PC-9 (cell line): Measurements from ENCODE around the gene ALCAM. TPM values are rescaled to one million over a fixed set of nuclear protein-coding genes. Genes with fewer than 3 reads are reported as not detected.

ENCODE experiments used
- BruUV-seq: library from RNA; stranded (reverse); fragments of 400-500 nt; replicated peaks from 2 replicates; lab custom pipeline; 2021; lab: Mats Ljungman, UMichigan
- CTCF ChIA-PET: fragments of 300-600 bp; sonication (Branson Sonifier 250); formaldehyde crosslinking; loops from one replicate; lab custom pipeline; 2022; ENCODE audit warnings: antibody characterized with exemption; lab: Charles Lee
- POLR2A ChIA-PET: fragments of 300-600 bp; sonication (Branson Sonifier 250); formaldehyde crosslinking; loops from one replicate; lab custom pipeline; 2022; ENCODE audit warnings: antibody characterized with exemption; ENCODE audit not compliant: unreplicated experiment; lab: Charles Lee
- DNase-seq, 2 experiments: peaks; one replicate each; pipeline versions ENCODE4 v3.0.0 to v3.0.0-alpha.2; 2015 to 2022; ENCODE audit warnings: mixed read lengths in 1 of 2
- H2AFZ ChIP-seq: fragments of 200-600 bp; sonication (generic); 2 replicates; pipeline ENCODE4 v1.8.1; 2017; ENCODE audit warnings: antibody characterized with exemption
- H3F3A ChIP-seq: fragments of 200-600 bp; sonication (generic); 2 replicates; pipeline ENCODE4 v1.8.1; 2017; ENCODE audit warnings: antibody characterized with exemption, mild to moderate bottlenecking, low read depth; ENCODE audit not compliant: insufficient read depth
- H3K27ac ChIP-seq: fragments of 200-600 bp; sonication (generic); 2 replicates; pipeline ENCODE4 v1.6.1; 2016; ENCODE audit warnings: mixed run types
- H3K27me3 ChIP-seq: fragments of 200-600 bp; sonication (generic); 2 replicates; pipeline ENCODE4 v1.6.1; 2016; ENCODE audit warnings: low read depth, mixed run types; ENCODE audit not compliant: insufficient read depth
- H3K36me3 ChIP-seq: fragments of 200-600 bp; sonication (generic); 2 replicates; pipeline ENCODE4 v1.6.1; 2016; ENCODE audit warnings: low read depth, mixed run types
- H3K4me1 ChIP-seq: fragments of 200-600 bp; sonication (generic); replicated peaks from 2 replicates; pipeline ENCODE4 v1.6.1; 2016; ENCODE audit warnings: mixed run types; ENCODE audit not compliant: insufficient read depth
- H3K4me2 ChIP-seq: fragments of 200-600 bp; sonication (generic); 2 replicates; pipeline ENCODE4 v1.6.1; 2017; ENCODE audit warnings: mixed run types
- H3K4me3 ChIP-seq: fragments of 200-600 bp; sonication (generic); 2 replicates; pipeline ENCODE4 v1.6.1; 2016; ENCODE audit warnings: mixed run types
- H3K79me2 ChIP-seq: fragments of 200-600 bp; sonication (generic); 2 replicates; pipeline ENCODE4 v1.6.1; 2017; ENCODE audit warnings: low read depth, mixed run types
- H3K9me2 ChIP-seq: fragments of 200-600 bp; sonication (generic); 2 replicates; pipeline ENCODE4 v1.8.1; 2017; ENCODE audit warnings: mild to moderate bottlenecking; ENCODE audit not compliant: insufficient read depth
- H3K9me3 ChIP-seq: fragments of 200-600 bp; sonication (generic); 2 replicates; pipeline ENCODE4 v1.8.1; 2016; ENCODE audit warnings: low read depth; ENCODE audit not compliant: insufficient read depth
- H4K20me1 ChIP-seq: fragments of 200-600 bp; sonication (generic); 2 replicates; pipeline ENCODE4 v1.8.1; 2017; ENCODE audit not compliant: insufficient read depth
- EZH2 ChIP-seq: fragments of 200-600 bp; sonication (generic); IDR thresholded peaks from 2 replicates; pipeline ENCODE4 v1.8.0; 2017; ENCODE audit warnings: antibody characterized with exemption, low read depth
- intact Hi-C: fragments of 100-400 bp; cut with micrococcal nuclease; formaldehyde crosslinking; loops from one replicate; pipeline ENCODE4 v1.10.0; 2022; ENCODE audit not compliant: unreplicated experiment
- total RNA-seq: library from RNA; stranded (reverse); gene quantifications from 2 replicates; pipeline ENCODE4 v1.2.3, GENCODE V29; 2021
- TF ChIP-seq, protein P1 (sequence below): fragments of 200-600 bp; sonication (generic); conservative IDR thresholded peaks from 2 replicates; pipeline ENCODE4 v1.6.1; 2017; ENCODE audit warnings: mixed run types, antibody characterized with exemption, mild to moderate bottlenecking, moderate library complexity

Gene ALCAM
- total RNA-seq, 1 experiment from 2014 or later, result 132 TPM

DNA sequence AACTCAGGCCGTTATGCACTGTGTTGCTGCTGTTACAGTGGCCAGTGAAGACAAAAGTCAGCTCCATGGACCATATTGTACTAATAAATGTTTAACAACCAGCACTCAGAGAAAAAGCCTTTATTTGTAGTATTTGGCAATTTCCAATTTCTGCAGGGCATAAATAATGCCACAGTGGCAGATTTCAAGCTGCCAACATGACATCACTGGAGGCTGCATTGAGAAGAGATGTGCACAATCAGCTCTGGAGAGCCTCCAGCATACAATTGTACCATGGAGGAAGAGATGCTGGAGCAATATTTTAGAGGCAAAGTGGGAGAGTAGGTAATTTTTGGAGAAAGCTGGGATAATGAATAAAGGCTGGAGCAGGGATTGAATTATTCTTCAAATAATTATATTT is 9.7 kb upstream of the ALCAM start:
- Histone ChIP-seq H3F3A (no peaks in the 10 kb centered on the region), H3K4me2 (no peak overlapping the region), H3K36me3 (no peaks in the 10 kb centered on the region), H3K27ac (no peak overlapping the region), H3K4me3 (no peak overlapping the region), H3K27me3 (no peaks in the 10 kb centered on the region), H3K9me2 (no peaks in the 10 kb centered on the region), H3K9me3 (no peaks in the 10 kb centered on the region), H4K20me1 (no peaks in the 10 kb centered on the region), H3K79me2 (no peaks in the 10 kb centered on the region), H3K4me1 (peaks cover 12% of the 10 kb centered on the region), H2AFZ (no peak overlapping the region)
- POLR2A ChIA-PET, result no interaction called here
- BruUV-seq, result no TSS peak
- TF ChIP-seq, protein P1, sequence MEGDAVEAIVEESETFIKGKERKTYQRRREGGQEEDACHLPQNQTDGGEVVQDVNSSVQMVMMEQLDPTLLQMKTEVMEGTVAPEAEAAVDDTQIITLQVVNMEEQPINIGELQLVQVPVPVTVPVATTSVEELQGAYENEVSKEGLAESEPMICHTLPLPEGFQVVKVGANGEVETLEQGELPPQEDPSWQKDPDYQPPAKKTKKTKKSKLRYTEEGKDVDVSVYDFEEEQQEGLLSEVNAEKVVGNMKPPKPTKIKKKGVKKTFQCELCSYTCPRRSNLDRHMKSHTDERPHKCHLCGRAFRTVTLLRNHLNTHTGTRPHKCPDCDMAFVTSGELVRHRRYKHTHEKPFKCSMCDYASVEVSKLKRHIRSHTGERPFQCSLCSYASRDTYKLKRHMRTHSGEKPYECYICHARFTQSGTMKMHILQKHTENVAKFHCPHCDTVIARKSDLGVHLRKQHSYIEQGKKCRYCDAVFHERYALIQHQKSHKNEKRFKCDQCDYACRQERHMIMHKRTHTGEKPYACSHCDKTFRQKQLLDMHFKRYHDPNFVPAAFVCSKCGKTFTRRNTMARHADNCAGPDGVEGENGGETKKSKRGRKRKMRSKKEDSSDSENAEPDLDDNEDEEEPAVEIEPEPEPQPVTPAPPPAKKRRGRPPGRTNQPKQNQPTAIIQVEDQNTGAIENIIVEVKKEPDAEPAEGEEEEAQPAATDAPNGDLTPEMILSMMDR, result no peak
- no peak for TF ChIP-seq EZH2
- intact Hi-C loops, result no loop called here
- CTCF ChIA-PET, result no interaction called here
- DNase-seq, result no peak

GRCh38 chr3:105359098-105359762 is 7.5 kb upstream of the ALCAM start:
- Histone ChIP-seq H3K4me3 (no peak overlapping the region), H3K27ac (no peak overlapping the region), H3K9me3 (no peaks in the 10 kb centered on the region), H2AFZ (no peak overlapping the region), H3K9me2 (0 out of 2 replicates have a peak, but pooled peaks cover 6% of the 10 kb centered on the region), H3K79me2 (no peaks in the 10 kb centered on the region), H3K27me3 (no peaks in the 10 kb centered on the region), H3K4me1 (no peaks in the 10 kb centered on the region), H3F3A (no peaks in the 10 kb centered on the region), H3K36me3 (no peaks in the 10 kb centered on the region), H3K4me2 (no peak overlapping the region), H4K20me1 (no peaks in the 10 kb centered on the region)
- no TSS peak for BruUV-seq
- no peak for DNase-seq
- intact Hi-C loops, result no loop called here
- CTCF ChIA-PET, result no interaction called here
- TF ChIP-seq EZH2, result no peak
- TF ChIP-seq, protein P1, result no peak
- POLR2A ChIA-PET, result interaction anchor here (0.7 kb wide), 1 partner anchor 85 kb away, joined by 6 read pairs; no protein-coding TSS in a partner anchor

DNA sequence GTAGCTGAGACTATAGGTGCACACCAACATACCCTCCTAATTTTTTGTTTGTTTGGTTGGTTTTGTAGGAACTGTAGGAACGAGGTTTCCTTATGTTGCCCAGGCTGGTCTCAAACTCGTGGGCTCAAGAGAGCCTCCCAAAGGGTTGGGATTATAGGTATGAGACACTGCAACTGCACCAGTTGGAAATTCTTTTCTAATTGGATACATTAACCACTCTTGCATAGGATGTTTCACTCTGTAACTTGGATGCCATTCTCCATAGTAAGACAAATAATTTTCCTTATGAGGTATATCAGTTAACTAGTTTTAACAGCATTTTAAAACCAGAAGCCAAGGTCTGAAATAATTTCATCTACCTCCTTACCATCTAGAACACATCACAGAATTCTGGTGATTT is 6.7 kb upstream of the ALCAM start:
- Histone ChIP-seq H3K4me1 (peaks cover 6% of the 10 kb centered on the region), H3F3A (0 out of 2 replicates have a peak, but pooled peaks cover 4% of the 10 kb centered on the region), H3K79me2 (no peaks in the 10 kb centered on the region), H3K9me3 (no peaks in the 10 kb centered on the region), H4K20me1 (no peaks in the 10 kb centered on the region), H3K9me2 (0 out of 2 replicates have a peak, but pooled peaks cover 6% of the 10 kb centered on the region), H3K4me2 (no peak overlapping the region), H2AFZ (no peak overlapping the region), H3K4me3 (no peak overlapping the region), H3K27ac (no peak overlapping the region), H3K36me3 (no peaks in the 10 kb centered on the region), H3K27me3 (no peaks in the 10 kb centered on the region)
- intact Hi-C loops, result loop anchor here (10.0 kb wide), 5 partner anchors 205 to 1365 kb away; no protein-coding TSS in a partner anchor
- BruUV-seq, result no TSS peak
- ChIA-PET POLR2A (no interaction called here), CTCF (no interaction called here)
- DNase-seq, result no peak
- TF ChIP-seq, protein P1, result no peak
- no peak for TF ChIP-seq EZH2
